ENCODE results near the gene OR10K2.

OR10K2 gene

GRCh38 chr1:158426137-158426536 lies at the start of gene OR10K2:
TSS of gene OR10K2 (minus strand) at chr1:158426237. CDS start at chr1:158420866, 5,371 bp downstream.
- no peaks in the 10 kb centered on the region for H3K36me3 ChIP-seq (replicated peaks)
- no peak within 1 kb of the TSS for H3K27ac ChIP-seq
- no peak within 1 kb of the TSS for H3K4me3 ChIP-seq (ENCODE audit: low read depth, low read length)
- no peaks in the 10 kb centered on the region for H3K27me3 ChIP-seq (replicated peaks)
- TF ChIP-seq CTCF (IDR thresholded peaks at IDR 0.05; ENCODE audit: low read depth, low read length, missing control alignments), result no peak
- no peak for DNase-seq
- in situ Hi-C loops (cut with HindIII; ENCODE audit: low pct_ligation_motif_present, low sequenced_read_pairs), result no loop called here

GRCh38 chr1:158471920-158472319 lies 45.9 kb upstream of the OR10K2 start, which contains the start of gene OR10R2:
TSS of gene OR10R2 (plus strand) at chr1:158472220. CDS start at chr1:158472326, 106 bp downstream.
- no peak within 1 kb of the TSS for H3K27ac ChIP-seq
- no peak for TF ChIP-seq CTCF (IDR thresholded peaks at IDR 0.05; ENCODE audit: low read depth, low read length, missing control alignments)
- no peak for DNase-seq
- no peak within 1 kb of the TSS for H3K4me3 ChIP-seq (ENCODE audit: low read depth, low read length)
- H3K27me3 ChIP-seq (replicated peaks), result no peaks in the 10 kb centered on the region
- no peaks in the 10 kb centered on the region for H3K36me3 ChIP-seq (replicated peaks)
- in situ Hi-C loops (cut with HindIII; ENCODE audit: low pct_ligation_motif_present, low sequenced_read_pairs), result no loop called here

- TF ChIP-seq CTCF (IDR thresholded peaks at IDR 0.05; ENCODE audit: low read depth, low read length, missing control alignments), result no peak
- no peaks in the 10 kb centered on the region for H3K27me3 ChIP-seq (replicated peaks)
- H3K27ac ChIP-seq, result no peak within 1 kb of the TSS
- in situ Hi-C loops (cut with HindIII; ENCODE audit: low pct_ligation_motif_present, low sequenced_read_pairs), result no loop called here
- H3K36me3 ChIP-seq (replicated peaks), result no peaks in the 10 kb centered on the region
- no peak for DNase-seq
- H3K4me3 ChIP-seq (ENCODE audit: low read depth, low read length), result no peak within 1 kb of the TSS
Measured at GRCh38 chr1:158461534-158461933, 35.5 kb upstream of the OR10K2 start, which contains the start of gene OR10K1. TSS of gene OR10K1 (plus strand) at chr1:158461834. CDS start at chr1:158465562, 3,728 bp downstream.

- in situ Hi-C loops (cut with HindIII; ENCODE audit: low pct_ligation_motif_present, low sequenced_read_pairs), result no loop called here
- no peaks in the 10 kb centered on the region for H3K27me3 ChIP-seq (replicated peaks)
- no peak for DNase-seq
- H3K27ac ChIP-seq, result no peak overlapping the region
- no peak overlapping the region for H3K4me3 ChIP-seq (ENCODE audit: low read depth, low read length)
- H3K36me3 ChIP-seq (replicated peaks), result no peaks in the 10 kb centered on the region
- no peak for TF ChIP-seq CTCF (IDR thresholded peaks at IDR 0.05; ENCODE audit: low read depth, low read length, missing control alignments)
Measured at GRCh38 chr1:158458263-158458662, 32.2 kb upstream of the OR10K2 start.

GRCh38 chr1:158457246-158457645 lies 31.2 kb upstream of the OR10K2 start:
- no peak for TF ChIP-seq CTCF (IDR thresholded peaks at IDR 0.05; ENCODE audit: low read depth, low read length, missing control alignments)
- H3K4me3 ChIP-seq (ENCODE audit: low read depth, low read length), result no peak overlapping the region
- no peaks in the 10 kb centered on the region for H3K27me3 ChIP-seq (replicated peaks)
- in situ Hi-C loops (cut with HindIII; ENCODE audit: low pct_ligation_motif_present, low sequenced_read_pairs), result no loop called here
- no peak overlapping the region for H3K27ac ChIP-seq
- DNase-seq, result no peak
- no peaks in the 10 kb centered on the region for H3K36me3 ChIP-seq (replicated peaks)

- Histone ChIP-seq H3K4me3 (ENCODE audit: low read depth, low read length) (no peak overlapping the region), H3K36me3 (replicated peaks) (no peaks in the 10 kb centered on the region), H3K27ac (no peak overlapping the region), H3K27me3 (replicated peaks) (no peaks in the 10 kb centered on the region)
- DNase-seq, result no peak
- in situ Hi-C loops (cut with HindIII; ENCODE audit: low pct_ligation_motif_present, low sequenced_read_pairs), result no loop called here
- TF ChIP-seq CTCF (IDR thresholded peaks at IDR 0.05; ENCODE audit: low read depth, low read length, missing control alignments), result no peak
Measured at GRCh38 chr1:158454537-158454936, 28.5 kb upstream of the OR10K2 start.

All from brain microvascular endothelial cell (primary cell).